HG03575 (cell line): ENCODE measurements around the gene ENTPD6.
"Not testable (repeated sequence)": the region's sequence is repeated elsewhere in the genome, so short reads cannot be mapped to it uniquely, and the experiment has no call there.

Source experiments
- ATAC-seq: cut with Tn5 transposase; IDR thresholded peaks from one replicate; pipeline ENCODE4 v1.9.1; 2021; ENCODE audit not compliant: unreplicated experiment, insufficient number of reproducible peaks, low FRiP score; ENCODE audit errors: extremely low read depth

The ENTPD6 gene

DNA sequence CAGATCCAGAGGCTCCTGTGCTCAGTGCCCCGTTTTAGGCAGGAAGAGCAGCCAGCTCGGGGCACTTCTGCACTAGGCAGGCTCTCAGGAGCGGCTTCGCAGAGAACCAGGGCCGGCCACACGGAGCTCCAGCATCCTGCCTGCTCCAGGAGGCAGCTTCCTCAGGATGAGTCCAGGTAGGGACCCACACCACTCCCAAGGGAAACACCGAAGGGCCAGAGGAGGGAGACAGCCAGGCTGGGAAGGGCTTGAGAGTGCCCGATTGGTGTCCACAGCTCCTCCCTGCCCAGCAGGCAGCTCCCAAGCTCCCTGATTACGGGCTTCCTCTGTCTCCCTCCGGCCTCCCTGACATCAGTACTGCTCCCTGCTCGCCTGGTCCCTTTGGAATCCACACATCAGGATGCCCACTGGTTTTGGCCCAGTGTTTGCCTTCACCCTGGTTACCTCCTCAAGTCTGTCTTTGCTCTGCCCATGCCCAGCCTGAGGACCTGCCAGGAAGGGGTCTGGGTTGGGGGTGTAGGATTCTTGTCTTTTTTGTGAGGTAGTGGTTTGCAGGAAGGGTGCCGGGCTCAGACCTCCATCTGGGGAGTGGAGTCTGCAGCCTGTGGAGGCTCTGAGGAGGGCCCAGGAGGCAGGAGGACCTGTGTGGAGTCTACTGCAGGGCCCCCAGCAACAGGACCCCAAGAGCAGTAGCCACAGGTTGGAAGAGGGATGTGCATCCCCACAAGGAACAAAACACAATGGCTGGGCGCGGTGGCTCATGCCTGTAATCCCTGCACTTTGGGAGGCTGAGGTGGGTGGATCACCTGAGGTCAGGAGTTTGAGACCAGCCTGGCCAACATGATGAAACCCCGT, 41.2 kb downstream of the ENTPD6 start:
- no peak for ATAC-seq

DNA sequence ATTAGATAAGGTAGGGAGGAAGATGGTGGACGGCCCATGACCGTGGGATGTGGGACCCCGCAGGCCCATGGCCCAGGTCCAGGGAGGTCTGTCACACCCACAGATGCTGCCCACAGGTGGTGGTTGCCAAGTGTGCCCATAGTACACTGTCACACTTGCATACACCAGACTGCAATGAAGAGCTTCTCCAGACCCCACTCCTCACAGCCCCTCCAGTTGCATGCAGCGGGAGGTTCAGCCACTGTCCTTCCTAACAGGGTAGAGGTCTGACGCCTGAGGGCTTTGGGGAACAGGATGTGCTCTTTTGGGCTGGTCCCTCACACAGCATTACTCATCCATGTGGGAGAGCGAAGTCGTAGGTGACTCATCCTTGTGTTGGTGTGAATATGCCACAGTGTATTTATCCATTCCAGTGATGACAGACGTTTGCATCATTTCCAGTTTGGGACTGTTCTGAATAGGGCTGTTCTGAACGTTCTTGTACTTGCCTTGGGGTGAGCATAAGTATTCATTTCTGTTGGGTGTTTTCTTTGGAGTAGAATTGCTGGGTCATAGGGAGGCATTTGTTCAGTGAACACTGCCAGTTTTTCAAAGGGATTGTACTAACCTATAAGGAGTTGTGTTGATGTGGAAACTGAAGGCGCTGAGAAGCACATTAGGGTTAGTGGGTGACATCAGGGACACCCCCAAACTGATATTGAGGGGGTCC, 42.3 kb downstream of the ENTPD6 start:
- ATAC-seq: no peak

DNA sequence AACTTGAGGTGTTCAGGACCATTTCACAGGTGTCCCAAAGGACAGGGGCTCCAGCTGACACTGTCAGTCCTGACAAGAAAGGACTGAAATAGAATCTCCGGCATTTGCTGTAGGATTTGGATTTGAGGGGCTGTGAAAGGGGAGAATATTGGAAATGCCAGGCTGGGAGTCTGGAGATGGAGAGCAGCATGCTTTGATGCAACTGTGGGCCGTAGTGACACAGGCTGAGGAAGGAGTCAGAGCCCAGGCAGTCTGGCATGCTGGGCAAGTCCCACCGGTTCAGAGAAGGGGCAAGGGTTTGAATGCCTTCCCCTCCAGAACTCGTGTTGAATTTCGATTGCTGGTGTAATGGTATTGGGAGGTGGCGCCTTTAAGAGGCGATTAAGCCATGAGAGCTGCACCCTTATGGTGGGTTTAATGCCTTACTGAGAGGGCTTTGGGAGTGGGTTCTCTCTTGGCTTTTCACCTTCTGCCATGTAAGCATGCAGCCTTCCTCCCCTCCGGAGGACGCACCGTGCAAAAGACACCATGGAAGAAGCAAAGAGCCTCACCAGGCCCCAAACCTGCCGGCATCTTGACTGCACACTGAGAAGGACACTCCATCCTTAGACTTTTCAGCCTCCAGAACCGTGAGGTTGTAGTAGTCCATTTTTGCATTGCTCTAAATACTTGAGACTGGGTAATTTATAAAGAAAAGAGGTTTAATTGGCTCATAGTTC, 43.0 kb downstream of the ENTPD6 start:
- no peak for ATAC-seq

DNA sequence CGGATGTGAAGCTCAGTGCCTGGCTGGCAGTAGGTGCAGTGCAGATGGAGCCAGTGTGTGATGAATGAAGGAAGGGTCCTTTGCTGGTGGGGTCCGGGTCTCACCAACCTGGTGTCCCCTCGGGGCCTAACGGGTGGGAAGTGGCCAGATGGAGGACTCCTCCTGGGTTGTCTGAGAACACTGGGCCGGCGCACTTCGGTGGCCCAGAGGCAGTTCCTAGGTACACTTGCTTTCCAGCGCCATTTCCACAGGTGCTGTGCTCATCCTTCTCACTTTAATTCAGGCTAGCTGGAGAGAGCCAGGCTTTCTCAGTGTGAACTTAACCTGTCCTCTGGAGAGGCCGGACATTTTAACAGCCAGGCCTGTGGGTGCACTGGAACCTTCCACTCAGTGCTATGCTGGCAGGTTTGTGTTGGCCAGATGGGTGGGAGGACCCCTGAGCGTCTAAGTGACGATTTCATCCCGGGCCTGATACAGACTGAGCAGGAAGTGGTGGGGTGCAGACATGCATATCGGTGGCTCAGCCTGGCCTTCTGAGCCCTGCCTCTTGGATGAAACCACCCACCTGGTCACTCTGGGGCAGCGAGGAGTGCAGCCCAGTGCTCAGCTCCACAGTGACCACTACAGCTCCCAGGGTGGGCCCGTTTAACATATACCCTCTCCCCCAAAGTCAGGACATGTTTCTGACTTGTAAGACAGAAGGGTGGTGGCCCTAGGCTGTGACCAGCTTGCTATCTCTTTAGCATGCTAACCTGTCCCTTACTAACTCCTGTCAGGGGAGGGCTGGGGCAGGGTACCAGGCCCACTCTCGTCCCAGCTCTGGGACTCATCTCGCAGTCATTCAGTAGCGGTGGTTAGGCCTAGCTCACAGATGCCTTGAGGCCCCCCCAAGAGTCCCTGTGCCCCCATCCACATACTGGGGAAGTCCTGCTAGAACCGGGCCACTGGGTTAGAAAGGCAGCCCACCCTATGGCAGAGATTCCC, 44.2 kb downstream of the ENTPD6 start:
- ATAC-seq: no peak

DNA sequence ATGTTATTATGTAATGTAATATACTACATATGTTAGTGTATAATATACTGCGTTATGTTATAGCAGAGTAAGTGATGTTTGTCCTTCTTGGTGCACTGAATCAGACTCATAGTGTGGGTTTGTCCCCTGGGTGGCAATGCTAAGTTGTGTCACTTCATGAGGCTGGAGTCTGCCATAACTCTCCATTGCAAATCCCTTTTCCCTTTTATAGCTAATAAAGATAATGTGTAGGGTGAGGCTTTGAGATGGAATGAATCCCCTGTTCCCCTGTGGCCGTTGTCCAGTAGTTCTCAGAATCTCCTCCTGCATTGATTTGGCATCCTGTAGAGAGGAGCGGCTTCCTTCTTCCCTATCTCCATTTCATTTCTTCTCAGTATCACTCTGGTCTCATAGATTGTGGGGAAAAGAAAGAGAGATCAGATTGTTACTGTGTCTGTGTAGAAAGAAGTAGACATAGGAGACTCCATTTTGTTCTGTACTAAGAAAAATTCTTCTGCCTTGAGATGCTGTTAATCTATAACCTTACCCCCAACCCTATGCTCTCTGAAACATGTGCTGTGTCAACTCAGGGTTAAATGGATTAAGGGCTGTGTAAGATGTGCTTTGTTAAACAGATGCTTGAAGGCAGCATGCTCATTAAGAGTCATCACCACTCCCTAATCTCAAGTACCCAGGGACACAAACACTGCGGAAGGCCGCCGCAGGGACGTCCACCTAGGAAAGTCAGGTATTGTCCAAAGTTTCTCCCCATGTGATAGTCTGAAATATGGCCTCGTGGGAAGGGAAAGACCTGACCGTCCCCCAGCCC, 45.5 kb downstream of the ENTPD6 start:
- not testable (repeated sequence) for ATAC-seq

DNA sequence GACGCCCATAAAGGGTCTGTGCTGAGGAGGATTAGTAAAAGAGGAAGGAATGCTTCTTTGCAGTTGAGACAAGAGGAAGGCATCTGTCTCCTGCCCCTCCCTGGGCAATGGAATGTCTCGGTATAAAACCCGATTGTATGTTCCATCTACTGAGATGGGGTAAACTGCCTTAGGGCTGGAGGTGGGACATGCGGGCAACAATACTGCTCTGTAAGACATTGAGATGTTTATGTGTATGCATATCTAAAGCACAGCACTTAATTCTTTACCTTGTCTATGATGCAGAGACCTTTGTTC, 46.1 kb downstream of the ENTPD6 start:
- not testable (repeated sequence) for ATAC-seq

DNA sequence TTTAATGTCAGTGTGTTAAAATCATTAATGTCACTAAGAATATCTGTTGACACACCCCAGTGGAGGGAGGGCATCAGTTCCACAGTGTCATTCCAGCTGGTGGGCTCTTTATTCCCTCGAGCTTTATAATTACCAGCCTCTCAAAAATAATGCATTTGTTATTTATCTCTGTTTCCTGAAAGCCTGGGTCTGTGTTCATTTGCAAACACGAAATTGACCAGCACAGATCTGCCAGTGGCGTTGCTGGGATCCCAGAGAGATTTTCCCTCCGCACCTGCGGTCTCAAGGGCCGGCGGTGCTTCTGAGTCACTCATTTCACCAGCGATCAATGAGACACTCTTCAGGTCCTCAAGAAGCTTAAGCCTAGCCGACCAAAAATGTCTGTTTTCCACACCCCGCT, 46.7 kb downstream of the ENTPD6 start:
- ATAC-seq: no peak

DNA sequence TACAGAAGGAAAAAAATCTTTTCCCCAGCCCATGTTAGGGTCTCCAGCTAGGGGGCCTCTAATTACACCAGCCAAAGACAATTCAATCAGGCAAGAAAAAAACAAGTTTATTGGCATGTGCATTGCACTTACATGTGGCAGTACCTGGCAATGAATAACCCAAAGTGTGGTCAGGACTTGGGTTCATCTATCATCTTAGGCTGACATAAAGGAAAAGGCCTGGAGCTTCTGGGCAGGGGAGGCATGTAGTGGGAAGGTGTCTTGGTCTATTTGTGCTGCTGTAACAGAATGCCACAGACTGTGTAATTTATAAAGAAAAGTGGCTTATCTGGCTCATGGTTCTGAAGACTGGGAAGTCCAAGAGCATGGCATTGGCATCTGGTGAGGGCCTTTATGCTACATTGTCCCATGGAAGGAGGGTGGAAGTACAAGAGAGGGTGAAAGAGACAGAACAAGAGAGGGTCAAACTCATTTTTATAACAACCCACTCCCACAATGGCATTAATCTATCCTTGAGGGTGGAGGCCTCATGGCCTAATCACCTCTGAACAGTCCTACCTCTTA, 48.0 kb downstream of the ENTPD6 start:
- no peak for ATAC-seq

DNA sequence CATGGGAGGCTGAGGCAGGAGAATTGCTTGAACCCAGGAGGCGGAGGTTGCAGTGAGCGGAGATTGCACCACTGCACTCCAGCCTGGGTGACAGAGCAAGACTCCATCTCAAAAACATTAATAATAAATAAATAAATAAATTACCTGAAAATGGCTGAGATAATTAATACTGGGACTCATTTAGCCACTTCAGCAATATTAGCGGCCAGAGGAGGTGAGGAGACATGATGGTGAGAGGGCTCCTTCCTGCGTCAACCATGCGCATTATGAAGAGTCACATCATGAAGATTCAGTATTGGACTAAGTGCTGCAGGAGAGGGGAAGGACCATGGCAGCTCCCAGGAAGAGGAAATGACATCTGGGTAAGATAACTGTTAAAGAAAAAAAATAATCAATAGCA, 49.5 kb downstream of the ENTPD6 start:
- no peak for ATAC-seq

DNA sequence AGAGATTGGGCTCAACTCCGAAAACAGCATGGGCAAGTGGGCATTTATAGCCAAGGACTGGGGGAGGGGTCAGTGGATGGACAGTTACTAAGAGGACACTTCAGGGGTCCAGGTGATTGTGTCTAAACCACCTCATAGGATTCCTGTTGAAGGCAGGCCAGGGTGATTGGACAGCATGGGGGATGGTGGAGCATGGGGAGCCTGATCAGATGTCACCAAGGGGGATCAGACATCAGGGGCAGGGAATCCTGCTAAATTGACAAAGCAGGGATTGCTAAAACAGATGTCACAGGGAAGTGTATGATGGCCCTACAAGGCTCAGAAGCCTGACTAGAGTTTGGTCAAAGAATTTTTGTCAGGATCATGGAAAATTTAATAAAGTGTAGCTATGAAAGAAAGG, 49.9 kb downstream of the ENTPD6 start:
- no peak for ATAC-seq

DNA sequence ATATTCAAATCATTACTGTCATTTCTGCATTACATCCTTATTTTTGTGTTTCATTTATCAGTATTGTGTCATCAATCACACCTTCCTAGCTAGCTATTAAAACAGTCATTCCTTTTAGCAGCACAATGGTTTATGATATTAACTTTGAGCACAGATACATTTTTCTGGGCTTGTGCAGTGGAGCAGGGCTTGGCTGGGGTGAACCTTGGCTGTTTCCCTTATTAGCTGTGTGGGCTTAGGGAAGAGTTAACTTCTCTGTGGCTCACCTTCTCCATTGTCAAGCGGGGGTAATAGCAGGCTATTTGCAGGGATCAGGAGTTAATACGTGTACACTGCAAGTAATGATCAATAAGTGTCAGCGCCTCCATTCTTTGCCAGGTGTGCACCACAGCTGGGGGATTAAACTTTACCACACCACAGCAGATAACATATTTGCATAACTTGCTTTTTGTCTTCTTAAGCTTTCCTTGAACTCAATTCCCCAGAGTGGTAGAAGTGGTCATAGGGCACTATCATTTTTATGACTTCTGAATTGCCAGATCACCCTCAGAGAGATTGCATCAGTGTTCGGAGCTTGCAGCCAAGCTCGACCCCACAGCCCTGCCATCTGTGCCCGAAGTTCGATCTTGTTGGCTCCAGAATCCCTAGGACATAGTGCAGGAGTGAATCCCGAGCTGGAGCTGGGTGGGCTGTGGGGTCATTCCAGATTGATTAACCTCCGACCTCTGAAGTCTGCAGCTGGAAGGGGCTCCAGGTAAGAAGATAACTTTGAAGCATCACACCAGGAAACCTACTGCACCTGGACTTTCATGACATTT, 50.9 kb downstream of the ENTPD6 start:
- ATAC-seq: no peak

DNA sequence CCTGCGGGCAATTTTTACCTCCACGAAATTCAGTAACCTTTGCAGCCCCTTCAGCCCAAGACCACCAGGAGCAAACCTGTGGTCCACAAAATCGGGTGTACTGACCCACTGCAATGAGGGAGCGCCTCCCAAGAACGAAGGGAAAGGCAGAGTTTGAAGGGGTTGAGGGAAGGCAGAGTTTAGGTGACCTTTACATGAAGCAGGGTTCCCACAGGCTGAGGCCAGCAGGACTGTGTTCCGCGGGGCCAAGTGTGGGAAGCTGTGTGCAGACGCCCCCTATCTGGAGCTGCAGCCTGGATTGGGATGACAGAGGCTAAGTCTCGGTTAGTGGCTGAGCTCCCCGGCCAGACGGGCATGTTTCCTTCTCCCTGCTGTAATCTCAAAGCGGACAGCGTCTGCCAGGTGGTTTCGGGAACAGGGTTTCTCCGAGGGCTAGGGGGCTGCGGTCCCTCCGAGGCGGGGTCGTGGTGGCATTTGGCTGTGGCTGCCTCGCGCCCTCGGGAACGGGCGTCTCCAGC, 51.5 kb downstream of the ENTPD6 start:
- ATAC-seq: no peak

DNA sequence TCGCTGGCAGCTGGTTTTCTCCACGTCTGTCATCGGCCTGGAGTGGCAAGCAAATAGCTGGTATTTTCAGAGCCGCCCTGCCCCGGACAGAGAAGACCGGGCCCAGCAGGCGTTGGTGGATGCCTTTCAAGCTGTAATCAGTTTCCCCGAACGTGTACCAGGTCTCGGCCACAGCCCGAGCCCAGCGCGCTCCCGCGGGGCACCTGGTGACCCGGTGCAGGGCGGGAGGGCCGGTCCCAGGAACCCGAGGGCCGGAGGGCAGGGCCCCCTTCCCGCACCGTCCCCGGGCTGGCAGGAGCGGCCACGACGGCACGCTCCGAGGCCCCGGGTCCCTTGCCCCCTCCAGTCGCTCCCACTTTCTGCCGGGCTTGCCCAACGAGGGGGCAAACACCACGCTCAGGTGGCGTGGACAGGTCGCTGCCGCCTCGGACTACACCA, 52.0 kb downstream of the ENTPD6 start:
- ATAC-seq: peak; percentile 12

DNA sequence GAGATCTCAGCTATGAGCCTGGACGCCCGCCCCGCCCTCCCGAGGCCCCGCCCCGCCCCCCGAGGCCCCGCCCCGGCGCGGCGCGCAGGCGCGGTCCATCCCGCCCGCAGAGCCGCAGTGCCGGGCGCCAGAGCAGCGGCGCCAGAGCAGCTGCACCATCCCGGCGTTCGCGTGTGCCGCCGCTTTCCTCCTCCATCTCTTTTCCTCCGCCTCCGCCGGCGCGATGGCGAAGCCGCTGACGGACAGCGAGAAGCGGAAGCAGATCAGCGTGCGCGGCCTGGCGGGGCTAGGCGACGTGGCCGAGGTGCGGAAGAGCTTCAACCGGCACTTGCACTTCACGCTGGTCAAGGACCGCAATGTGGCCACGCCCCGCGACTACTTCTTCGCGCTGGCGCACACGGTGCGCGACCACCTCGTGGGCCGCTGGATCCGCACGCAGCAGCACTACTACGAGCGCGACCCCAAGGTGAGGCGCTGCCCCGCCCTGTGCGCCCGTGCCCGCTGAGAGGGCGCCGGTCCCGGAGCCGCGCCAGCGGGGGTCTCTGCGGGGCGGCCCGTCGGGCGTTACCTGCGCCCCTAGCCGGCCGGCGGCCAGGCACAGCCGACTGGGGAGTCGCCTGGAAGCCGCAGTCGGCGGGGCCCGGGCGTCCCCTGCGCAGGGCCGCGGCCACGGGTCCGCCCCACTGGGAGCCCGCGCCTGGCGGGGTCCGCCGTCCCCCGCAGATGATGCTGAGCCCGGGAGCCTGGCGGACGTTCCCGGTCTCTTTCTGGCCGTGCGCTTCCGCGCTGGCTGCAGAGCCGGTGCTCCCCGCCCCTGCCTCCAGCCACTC, 52.7 kb downstream of the ENTPD6 start, which contains the start of gene PYGB:
TSS of gene PYGB (plus strand) at position 130 of the 830 bp plus-strand sequence. CDS start at position 224, 94 bp downstream.
- ATAC-seq: peak; percentile 35

DNA sequence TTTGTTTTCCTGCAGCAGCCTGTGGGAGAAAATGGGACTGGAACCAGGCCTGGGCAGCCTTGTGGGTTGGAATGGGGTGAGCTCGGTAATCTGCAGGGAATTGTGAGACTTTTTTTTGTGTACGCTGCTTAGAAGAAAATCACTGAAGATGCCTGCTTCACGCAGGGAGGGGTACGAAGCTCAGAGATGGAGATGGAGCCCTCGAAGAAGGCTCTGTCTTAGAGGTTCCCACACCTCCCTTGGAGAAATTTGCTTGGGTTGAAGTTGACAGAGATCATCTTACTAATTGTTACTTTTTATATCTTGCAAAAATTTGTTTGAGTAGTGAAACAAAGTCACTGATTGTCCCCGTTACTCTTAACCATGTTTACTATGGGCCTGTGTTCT, 53.3 kb downstream of the ENTPD6 start:
- ATAC-seq: no peak
